Mucosa of stomach (tissue), 1 donor: ENCODE results near the gene DPPA5.
"Not testable (repeated sequence)": the region's sequence is repeated elsewhere in the genome, so short reads cannot be mapped to it uniquely, and the experiment has no call there.

ENCODE experiments used
- H3K27me3 ChIP-seq: one replicate; pipeline ENCODE4 v1.7.0; 2013; ENCODE audit warnings: mild to moderate bottlenecking, low read length; ENCODE audit not compliant: control insufficient read depth, insufficient read depth
- H3K36me3 ChIP-seq: one replicate; pipeline ENCODE4 v1.7.0; 2013; ENCODE audit warnings: low read length; ENCODE audit not compliant: control insufficient read depth, insufficient read depth
- H3K4me1 ChIP-seq: one replicate; pipeline ENCODE4 v1.7.0; 2013; ENCODE audit warnings: mild to moderate bottlenecking, low read length; ENCODE audit not compliant: control insufficient read depth, insufficient read depth
- H3K4me3 ChIP-seq: one replicate; pipeline ENCODE4 v1.7.0; 2013; ENCODE audit warnings: low read length
- H3K9ac ChIP-seq: one replicate; pipeline ENCODE4 v1.7.0; 2013; ENCODE audit warnings: mild to moderate bottlenecking, low read length, moderate library complexity
- H3K9me3 ChIP-seq: one replicate; pipeline ENCODE4 v1.7.0; 2013; ENCODE audit warnings: mild to moderate bottlenecking, low read length, moderate library complexity; ENCODE audit not compliant: control insufficient read depth
- donor health status: Pancreatic carcinoma.

DPPA5 gene

GRCh38 chr6:73353636-73354593 lies at the start of gene DPPA5:
Gene DPPA5, minus strand, starts transcription at chr6:73354276. Its CDS starts 51 bp downstream, at chr6:73354225.
- no peaks in the 10 kb centered on the region for H3K36me3 ChIP-seq
- no peaks in the 10 kb centered on the region for H3K4me1 ChIP-seq
- no peak within 1 kb of the TSS for H3K4me3 ChIP-seq
- H3K9me3 ChIP-seq, result no peaks in the 10 kb centered on the region
- H3K27me3 ChIP-seq, result peaks cover 16% of the 10 kb centered on the region
- no peak within 1 kb of the TSS for H3K9ac ChIP-seq

- Histone ChIP-seq H3K4me1 (no peaks in the 10 kb centered on the region), H3K36me3 (no peaks in the 10 kb centered on the region), H3K4me3 (no peak overlapping the region), H3K9me3 (no peaks in the 10 kb centered on the region), H3K9ac (no peak overlapping the region), H3K27me3 (no peaks in the 10 kb centered on the region)
Observed at GRCh38 chr6:73400656-73401055, 46.6 kb upstream of the DPPA5 start.

GRCh38 chr6:73395875-73396274 lies 41.8 kb upstream of the DPPA5 start:
- no peak overlapping the region for H3K4me3 ChIP-seq
- H3K27me3 ChIP-seq, result no peaks in the 10 kb centered on the region
- H3K9ac ChIP-seq, result no peak overlapping the region
- H3K4me1 ChIP-seq, result no peaks in the 10 kb centered on the region
- H3K9me3 ChIP-seq, result no peaks in the 10 kb centered on the region
- no peaks in the 10 kb centered on the region for H3K36me3 ChIP-seq

GRCh38 chr6:73394577-73395354 lies 40.7 kb upstream of the DPPA5 start, which contains the start of gene DDX43:
Gene DDX43, plus strand, starts transcription at chr6:73394828. Its CDS starts 78 bp downstream, at chr6:73394906.
- H3K9ac ChIP-seq, result peak within 1 kb of the TSS; percentile 43
- no peak within 1 kb of the TSS for H3K4me3 ChIP-seq
- no peaks in the 10 kb centered on the region for H3K4me1 ChIP-seq
- H3K27me3 ChIP-seq, result no peaks in the 10 kb centered on the region
- no peaks in the 10 kb centered on the region for H3K36me3 ChIP-seq
- H3K9me3 ChIP-seq, result no peaks in the 10 kb centered on the region

GRCh38 chr6:73393278-73393677 lies 39.2 kb upstream of the DPPA5 start:
- H3K36me3 ChIP-seq, result no peaks in the 10 kb centered on the region
- no peaks in the 10 kb centered on the region for H3K9me3 ChIP-seq
- no peaks in the 10 kb centered on the region for H3K27me3 ChIP-seq

GRCh38 chr6:73392188-73392587 lies 38.1 kb upstream of the DPPA5 start:
- H3K9me3 ChIP-seq, H3K4me1 ChIP-seq, H3K9ac ChIP-seq, H3K27me3 ChIP-seq, H3K4me3 ChIP-seq, H3K36me3 ChIP-seq: not testable (repeated sequence)

More at GRCh38 chr6:73393278-73393677, 39.2 kb upstream of the DPPA5 start:
- Histone ChIP-seq H3K4me1 (peaks cover 3% of the 10 kb centered on the region), H3K4me3 (no peak overlapping the region), H3K9ac (no peak overlapping the region)

GRCh38 chr6:73391675-73392074 lies 37.6 kb upstream of the DPPA5 start:
- Histone ChIP-seq H3K4me3 (no peak overlapping the region), H3K9ac (no peak overlapping the region), H3K36me3 (no peaks in the 10 kb centered on the region), H3K4me1 (peaks cover 4% of the 10 kb centered on the region), H3K27me3 (no peaks in the 10 kb centered on the region), H3K9me3 (no peaks in the 10 kb centered on the region)

- Histone ChIP-seq H3K9me3 (no peaks in the 10 kb centered on the region), H3K36me3 (no peaks in the 10 kb centered on the region), H3K4me1 (peaks cover 4% of the 10 kb centered on the region), H3K27me3 (no peaks in the 10 kb centered on the region), H3K9ac (no peak overlapping the region), H3K4me3 (no peak overlapping the region)
Observed at GRCh38 chr6:73389854-73390253, 35.8 kb upstream of the DPPA5 start.

- Histone ChIP-seq H3K4me1 (peaks cover 4% of the 10 kb centered on the region), H3K9me3 (no peaks in the 10 kb centered on the region), H3K4me3 (peak overlapping the region; percentile 74), H3K36me3 (no peaks in the 10 kb centered on the region), H3K9ac (peak overlapping the region; percentile 80), H3K27me3 (no peaks in the 10 kb centered on the region)
Observed at GRCh38 chr6:73388800-73389512, 34.9 kb upstream of the DPPA5 start.

- no peaks in the 10 kb centered on the region for H3K9me3 ChIP-seq
- H3K4me1 ChIP-seq, result peaks cover 4% of the 10 kb centered on the region
- peak overlapping the region; percentile 80 for H3K9ac ChIP-seq
- no peaks in the 10 kb centered on the region for H3K36me3 ChIP-seq
- no peaks in the 10 kb centered on the region for H3K27me3 ChIP-seq
- H3K4me3 ChIP-seq, result peak overlapping the region; percentile 74
Observed at GRCh38 chr6:73388433-73388799, 34.3 kb upstream of the DPPA5 start.

GRCh38 chr6:73382462-73383113 lies 28.5 kb upstream of the DPPA5 start:
- Histone ChIP-seq H3K36me3 (no peaks in the 10 kb centered on the region), H3K27me3 (no peaks in the 10 kb centered on the region), H3K4me3 (no peak overlapping the region), H3K9ac (no peak overlapping the region), H3K9me3 (no peaks in the 10 kb centered on the region), H3K4me1 (no peaks in the 10 kb centered on the region)
